Transverse colon (tissue), 3 donors: ENCODE measurements around the gene FNDC3B.

ENCODE experiments used
- EP300 ChIP-seq: sonication (generic); formaldehyde crosslinking; IDR thresholded peaks from one replicate; pipeline ENCODE4 v1.6.1; 2017; ENCODE audit warnings: antibody characterized with exemption, low read depth
- POLR2A ChIP-seq: fragments of 450-650 bp; IDR thresholded peaks from one replicate; pipeline ENCODE4 v1.6.1; 2016; ENCODE audit warnings: antibody characterized with exemption, mild to moderate bottlenecking, moderate library complexity
- TF ChIP-seq, protein P1 (sequence below), 5 experiments: fragments of 200-600 bp in 3 of 5; fragments of 450-650 bp in 2 of 5; sonication (generic) in 3 of 5; IDR thresholded peaks; 1 replicate in 2 of 5; 2 replicates in 3 of 5; pipeline ENCODE4 v1.5.1; 2016 to 2017; ENCODE audit warnings: antibody characterized with exemption in 5 of 5, inconsistent platforms in 3 of 5, mild to moderate bottlenecking in 2 of 5, moderate library complexity in 1 of 5

GRCh38 chr3:172398484-172398883 lies 359.1 kb downstream of the FNDC3B start:
- TF ChIP-seq, protein P1, sequence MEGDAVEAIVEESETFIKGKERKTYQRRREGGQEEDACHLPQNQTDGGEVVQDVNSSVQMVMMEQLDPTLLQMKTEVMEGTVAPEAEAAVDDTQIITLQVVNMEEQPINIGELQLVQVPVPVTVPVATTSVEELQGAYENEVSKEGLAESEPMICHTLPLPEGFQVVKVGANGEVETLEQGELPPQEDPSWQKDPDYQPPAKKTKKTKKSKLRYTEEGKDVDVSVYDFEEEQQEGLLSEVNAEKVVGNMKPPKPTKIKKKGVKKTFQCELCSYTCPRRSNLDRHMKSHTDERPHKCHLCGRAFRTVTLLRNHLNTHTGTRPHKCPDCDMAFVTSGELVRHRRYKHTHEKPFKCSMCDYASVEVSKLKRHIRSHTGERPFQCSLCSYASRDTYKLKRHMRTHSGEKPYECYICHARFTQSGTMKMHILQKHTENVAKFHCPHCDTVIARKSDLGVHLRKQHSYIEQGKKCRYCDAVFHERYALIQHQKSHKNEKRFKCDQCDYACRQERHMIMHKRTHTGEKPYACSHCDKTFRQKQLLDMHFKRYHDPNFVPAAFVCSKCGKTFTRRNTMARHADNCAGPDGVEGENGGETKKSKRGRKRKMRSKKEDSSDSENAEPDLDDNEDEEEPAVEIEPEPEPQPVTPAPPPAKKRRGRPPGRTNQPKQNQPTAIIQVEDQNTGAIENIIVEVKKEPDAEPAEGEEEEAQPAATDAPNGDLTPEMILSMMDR (IDR thresholded peaks at IDR 0.05) = no peak
- TF ChIP-seq EP300 = no peak
- no peak for TF ChIP-seq POLR2A
